GM03348 (cell line): ENCODE measurements around the gene NUMB.
A peak's percentile ranks its signal among the peaks of the same experiment; 100 is the strongest.

Experiments used
- DNase-seq: peaks from one replicate; pipeline ENCODE4 v3.0.0; 2012; ENCODE audit warnings: low spot score

The NUMB gene

GRCh38 chr14:73458183-73458976, at the start of gene NUMB:
TSS of gene NUMB (minus strand) at chr14:73458546. CDS start at chr14:73355751, 102,795 bp downstream.
- peak; percentile 99 for DNase-seq

DNA sequence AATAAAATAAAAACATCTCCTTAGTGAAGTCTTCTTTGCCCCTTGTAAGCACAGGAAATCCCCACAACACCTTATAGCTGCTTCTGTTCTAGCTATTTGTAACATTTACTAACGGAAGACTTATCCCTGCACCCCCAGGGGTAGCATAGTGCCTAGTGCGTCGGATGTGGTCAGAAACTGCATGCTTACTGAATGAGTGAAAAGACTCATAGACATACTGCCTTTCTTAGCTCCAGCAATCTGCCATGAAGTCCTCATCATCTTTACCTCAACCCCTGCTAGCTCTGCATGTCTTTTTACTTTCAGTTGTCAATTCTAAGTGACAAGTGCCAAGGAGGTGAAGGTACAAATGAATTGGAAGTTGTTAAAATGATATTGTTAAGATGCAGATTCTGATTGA, 45.3 kb upstream of the NUMB start:
- DNase-seq = peak; percentile 16

DNA sequence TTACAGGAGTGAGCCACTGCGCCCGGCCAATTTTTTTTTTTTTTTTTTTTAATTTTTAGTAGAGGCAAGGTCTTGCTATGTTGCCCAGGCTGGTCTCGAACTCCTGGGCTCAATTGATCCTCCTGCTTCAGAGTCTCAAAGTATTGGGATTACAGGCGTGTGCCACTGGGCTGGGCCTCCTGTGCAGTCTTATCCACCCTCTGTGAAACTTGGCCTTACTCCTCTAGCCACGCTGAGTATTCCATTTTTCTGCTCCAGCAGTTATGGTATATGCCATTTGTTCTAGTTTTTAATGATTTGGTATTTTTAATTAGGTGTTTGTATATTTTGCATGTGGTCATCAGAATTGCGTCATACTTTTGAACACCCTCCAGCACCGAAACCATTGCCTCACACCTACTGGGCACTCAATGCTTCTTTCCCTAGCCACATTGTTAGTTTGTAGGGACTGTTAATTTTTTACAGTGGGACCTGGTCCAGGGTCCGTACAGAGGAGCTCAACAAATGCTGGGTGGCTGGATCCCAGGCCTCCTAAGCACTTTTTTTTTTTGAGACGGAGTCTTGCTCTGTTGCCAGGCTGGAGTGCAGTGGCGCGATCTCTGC, 43.8 kb upstream of the NUMB start:
- no peak for DNase-seq

DNA sequence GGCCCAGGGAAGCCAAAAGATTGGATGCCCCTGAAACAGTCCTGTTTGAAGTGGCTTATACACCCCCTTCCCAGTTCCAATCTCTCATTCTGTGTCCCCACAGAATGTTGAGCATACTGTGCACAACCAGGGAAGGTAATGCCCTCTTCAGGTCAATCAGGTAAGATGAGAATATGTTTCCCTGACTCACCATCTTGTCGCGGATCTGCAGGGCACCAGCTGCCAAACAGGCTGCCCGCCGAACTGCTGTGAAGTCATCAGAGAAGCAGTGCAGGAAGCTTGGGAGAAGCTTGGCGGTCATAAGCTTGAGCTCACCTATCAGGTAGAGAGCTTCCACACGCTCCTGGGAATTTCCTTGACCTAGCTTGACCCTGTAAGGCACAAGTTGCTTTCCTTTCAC, 42.0 kb upstream of the NUMB start:
- DNase-seq = no peak

GRCh38 chr14:73494593-73494992, 36.2 kb upstream of the NUMB start:
- no peak for DNase-seq

- no peak for DNase-seq
These were observed 34.3 kb upstream of the NUMB start for GRCh38 chr14:73492670-73493069.

GRCh38 chr14:73492043-73492552, 33.8 kb upstream of the NUMB start:
- no peak for DNase-seq

DNA sequence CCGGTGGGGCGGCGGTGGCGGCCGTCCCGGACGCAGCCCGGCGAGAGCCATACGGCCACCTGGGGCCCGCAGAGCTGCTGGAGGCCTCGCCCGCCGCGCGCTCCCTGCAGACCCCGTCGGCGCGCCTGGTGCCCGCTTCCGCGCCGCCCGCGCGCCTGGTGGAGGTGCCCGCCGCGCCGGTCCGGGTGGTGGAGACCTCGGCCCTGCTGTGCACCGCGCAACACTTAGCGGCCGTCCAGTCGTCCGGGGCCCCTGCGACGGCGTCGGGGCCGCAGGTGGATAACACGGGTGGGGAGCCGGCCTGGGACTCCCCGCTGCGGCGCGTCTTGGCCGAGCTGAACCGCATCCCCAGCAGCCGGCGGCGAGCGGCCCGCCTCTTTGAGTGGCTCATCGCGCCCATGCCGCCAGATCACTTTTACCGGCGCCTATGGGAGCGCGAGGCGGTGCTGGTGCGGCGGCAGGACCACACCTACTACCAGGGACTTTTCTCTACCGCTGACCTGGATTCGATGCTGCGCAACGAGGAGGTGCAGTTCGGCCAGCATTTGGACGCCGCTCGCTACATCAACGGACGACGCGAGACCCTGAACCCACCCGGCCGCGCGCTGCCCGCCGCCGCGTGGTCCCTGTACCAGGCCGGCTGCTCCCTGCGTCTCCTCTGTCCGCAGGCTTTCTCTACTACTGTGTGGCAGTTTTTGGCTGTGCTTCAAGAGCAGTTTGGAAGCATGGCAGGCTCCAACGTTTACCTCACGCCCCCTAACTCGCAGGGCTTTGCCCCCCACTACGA, 33.1 kb upstream of the NUMB start:
- peak; percentile 84 for DNase-seq

- no peak for DNase-seq
These were observed 31.3 kb upstream of the NUMB start for GRCh38 chr14:73489481-73490175.

DNA sequence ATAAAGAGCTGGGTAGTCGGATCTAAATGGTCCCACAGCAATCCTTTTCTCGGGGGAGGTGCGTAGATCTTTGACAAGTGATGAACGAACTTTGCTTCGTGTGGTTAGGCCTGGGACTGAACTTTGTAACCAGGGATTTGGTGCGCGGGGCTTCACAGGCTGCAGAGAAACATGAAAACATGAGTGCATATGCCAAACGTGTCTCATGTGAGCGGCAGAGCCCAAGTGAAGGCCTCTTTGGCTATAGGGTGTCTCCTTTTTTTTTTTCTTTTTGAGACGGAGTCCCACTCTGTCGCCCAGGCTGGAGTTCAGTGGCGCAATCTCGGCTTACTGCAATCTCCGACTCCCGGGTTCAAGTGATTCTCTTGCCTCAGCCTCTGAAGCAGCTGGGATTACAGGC, 20.3 kb upstream of the NUMB start:
- no peak for DNase-seq

DNA sequence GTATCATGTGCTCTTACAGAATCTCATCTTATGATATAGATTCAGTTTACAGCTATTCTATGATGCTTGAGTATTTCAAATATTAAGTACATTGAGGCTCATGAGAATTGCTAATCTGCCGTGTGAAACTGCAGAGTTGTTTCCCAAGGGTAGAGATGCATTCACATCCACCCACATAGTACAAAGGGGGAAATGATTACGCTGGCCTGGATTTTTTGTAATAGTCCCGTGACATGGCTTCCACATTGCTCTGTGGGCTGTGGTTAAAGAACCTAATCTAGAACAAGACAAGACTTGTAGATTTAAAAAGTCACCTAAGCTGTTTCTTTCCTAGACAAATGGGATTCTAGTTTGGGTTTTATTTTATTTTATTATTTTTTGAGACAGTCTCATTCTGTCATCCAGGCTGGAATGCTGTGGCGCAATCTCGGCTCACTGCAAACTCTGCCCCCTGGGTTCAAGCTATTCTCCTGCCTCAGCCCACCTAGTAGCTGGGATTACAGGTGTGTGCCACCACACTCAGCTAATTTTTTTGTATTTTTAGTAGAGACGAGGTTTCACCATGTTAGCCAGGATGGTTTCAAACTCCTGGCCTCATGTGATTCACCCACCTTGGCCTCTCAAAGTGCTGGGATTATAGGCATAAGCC, 19.4 kb upstream of the NUMB start:
- DNase-seq = peak; percentile 50

- no peak for DNase-seq
These were observed 18.1 kb upstream of the NUMB start for GRCh38 chr14:73476451-73476931.

- no peak for DNase-seq
These were observed 16.6 kb upstream of the NUMB start for GRCh38 chr14:73474952-73475351.

GRCh38 chr14:73472185-73473114, 14.1 kb upstream of the NUMB start:
- DNase-seq = peak; percentile 75

GRCh38 chr14:73471582-73472184, 13.3 kb upstream of the NUMB start:
- no peak for DNase-seq

- no peak for DNase-seq
These were observed 10.6 kb upstream of the NUMB start for GRCh38 chr14:73468828-73469375.

GRCh38 chr14:73467800-73468199, 9.5 kb upstream of the NUMB start:
- DNase-seq = peak; percentile 28

DNA sequence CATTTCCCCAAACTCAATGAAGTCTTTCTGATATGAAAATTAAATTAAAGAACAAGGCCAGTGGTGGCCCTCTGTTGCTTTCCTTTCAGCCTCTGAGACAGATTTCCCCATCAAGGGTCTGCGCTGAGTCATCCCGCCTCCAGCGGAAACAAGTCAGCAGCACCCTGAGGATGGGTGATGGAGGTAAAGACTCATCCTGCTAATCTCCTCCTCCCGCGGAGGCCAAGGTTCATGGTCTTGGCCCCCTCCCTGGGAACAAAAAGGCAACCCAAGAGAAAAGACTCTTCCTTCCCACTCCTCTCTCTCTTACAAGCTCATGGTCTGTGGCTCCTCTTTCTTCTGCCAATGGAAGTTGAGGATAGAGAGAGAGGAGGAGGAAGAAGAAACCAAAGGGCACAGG, 9.0 kb upstream of the NUMB start:
- no peak for DNase-seq

DNA sequence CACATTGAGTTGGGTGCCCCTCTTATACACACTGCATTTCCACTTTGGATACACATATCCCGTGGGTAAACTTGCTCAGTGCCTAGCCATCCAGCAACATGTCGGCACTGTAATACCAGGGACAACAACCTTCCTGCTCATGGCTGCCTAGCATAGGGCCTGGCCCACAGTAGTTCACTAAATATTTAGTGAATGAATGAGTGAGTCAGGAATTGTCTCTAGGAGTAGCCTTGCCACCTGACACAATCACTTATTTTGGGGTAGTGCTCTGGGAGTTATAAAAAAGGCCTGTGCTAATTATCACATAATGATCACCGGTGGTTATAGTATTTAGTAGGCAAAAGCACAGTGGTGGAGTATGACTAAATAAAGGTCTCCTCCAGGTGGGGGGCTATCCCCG, 8.5 kb upstream of the NUMB start:
- no peak for DNase-seq
